ENCODE results near the gene E4F1.
"Not testable (repeated sequence)": the region's sequence is repeated elsewhere in the genome, so short reads cannot be mapped to it uniquely, and the experiment has no call there.

Gene E4F1

DNA sequence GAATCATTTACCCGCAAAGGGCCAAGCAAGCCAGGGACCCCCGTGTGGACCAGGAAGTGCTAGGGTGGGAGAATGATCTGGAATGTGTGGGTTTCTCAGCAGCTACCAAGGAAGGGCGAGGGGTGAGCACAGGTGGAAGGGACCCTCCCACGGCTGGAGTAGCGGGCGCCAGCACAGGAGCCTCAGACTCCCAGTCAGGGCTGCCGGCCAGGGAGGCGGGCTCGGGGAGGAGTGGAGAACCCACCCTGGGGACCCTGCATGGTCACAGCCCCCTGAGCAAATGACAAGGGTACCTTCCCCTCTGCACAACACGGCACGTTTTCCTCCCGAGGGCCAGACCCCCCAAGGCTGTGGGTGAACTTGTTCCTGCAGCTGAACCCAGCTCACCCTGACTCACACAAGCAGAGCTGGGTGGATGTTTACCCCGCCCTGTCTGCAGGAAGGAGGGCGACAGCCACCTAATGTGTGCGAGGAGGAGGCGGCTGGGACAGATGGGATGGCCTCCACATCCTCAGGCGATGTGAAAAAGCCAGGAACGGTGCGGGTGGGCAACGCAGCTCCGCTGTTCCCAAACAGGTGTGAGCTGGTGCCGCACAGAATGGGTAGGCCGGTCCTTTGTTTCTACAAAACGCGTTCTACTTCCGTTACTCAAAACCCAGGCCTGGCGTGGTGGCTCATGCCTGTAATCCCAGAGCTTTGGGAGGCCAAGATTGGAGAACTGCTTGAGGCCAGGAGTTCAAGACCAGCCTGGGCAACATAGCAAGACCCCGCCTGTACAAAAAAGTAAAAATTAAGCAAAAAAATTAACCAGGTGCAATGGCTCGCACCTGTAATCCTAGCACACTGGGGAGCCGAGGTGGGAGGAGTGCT is 21.8 kb downstream of the E4F1 start:
- no peak for DNase-seq (ENCODE audit: low read depth)

DNA sequence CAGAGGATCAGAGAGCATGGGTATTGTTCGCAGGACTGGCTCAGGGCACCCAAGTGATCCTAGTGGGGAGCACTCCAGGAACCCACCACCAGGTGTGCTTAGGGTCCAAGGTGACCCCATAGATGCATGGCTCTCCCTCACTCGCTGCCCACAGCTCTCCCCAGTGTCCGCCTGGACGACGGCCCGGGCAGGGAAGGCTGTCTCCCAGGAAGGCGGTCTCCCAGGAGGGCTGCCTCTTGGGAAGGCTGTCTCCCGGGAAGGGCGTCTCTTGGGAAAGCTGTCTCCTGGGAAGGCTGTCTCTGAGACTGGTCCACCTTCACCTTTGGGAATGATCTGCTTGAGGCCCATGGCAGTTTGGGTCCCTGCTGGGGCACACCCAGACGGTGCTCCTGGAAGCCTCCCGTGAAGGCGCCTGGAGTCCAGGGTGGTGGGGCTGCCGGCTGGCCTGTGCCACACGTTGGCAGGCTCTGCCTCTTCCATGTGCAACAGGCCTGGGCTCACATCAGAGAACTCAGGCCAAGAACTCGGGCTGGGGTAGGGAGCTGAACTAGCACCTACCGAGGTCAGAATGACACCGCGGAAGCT is 23.0 kb downstream of the E4F1 start:
- DNase-seq (ENCODE audit: low read depth) = no peak

DNA sequence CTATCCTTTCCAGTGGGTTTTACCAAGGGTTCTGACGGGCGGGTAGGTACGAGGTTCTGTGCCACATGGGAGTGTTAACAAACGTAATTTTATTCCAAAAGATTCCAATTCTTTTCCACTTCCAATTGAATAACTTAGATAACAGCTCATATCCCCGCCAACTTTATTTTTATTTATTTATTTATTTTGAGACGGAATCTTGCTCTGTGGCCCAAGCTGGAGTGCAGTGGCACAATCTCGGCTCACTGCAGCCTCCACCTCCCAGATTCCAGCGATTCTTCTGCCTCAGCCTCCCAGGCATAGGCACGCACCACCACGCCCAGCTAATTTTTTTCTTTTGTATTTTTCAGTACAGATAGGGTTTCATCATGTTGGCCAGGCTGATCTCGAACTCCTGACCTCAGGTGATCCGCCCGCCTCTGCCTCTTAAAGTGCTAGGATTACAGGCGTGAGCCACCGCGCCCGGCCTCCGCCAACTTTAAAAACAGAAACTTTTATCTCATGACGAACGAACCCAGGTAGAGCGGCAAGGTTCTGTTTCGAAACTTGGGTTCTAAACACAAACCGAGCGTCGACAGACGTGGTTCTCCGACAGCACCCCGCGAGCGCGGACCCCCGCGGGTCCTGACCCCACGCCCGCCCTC is 27.4 kb downstream of the E4F1 start:
- no peak for DNase-seq (ENCODE audit: low read depth)

DNA sequence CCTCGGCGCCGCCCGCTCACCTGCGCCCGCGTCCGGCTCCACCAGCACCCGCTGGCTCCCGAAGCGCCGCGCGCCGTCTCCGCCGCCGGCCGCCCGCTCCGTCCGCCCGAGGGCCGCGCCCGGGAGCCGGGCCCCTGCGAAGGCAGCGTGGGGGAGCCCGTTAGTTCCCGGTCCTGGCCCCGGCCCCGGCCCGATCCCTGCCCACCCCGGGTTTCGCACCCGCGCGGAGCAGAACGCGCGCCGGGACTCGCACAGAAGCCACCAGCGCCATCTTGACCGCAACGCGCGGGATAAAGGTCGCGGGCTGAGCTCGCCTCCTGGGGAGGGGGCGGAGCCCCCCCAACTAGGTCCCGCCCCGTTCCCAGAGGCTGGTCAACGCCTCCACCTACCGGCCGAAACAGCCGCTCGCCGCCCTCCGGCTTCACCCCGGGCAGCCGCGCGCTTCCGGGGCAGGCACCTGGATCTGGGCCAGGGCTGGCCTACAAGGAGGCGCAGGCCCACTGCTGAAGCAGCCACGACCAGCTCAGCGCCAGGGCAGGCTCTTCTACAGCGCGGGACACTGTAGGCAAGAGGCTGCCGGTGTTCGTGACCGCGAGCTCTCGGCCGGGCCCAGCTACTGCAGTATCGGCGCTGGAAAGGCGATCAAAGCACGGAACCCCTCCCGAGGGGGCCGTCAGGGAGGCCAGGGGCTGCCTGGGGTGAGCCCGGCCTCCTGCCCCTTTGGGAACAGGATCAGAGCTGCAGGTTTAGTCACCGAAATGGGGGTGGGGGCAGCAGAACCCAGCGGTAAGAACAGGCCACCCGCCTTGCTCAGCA is 28.1 kb downstream of the E4F1 start, which contains the start of gene ECI1:
Gene ECI1 (minus strand): TSS at position 292 of the 816 bp plus-strand sequence. CDS start 21 bp downstream, at position 271.
- DNase-seq (ENCODE audit: low read depth) = peak; percentile 76

DNA sequence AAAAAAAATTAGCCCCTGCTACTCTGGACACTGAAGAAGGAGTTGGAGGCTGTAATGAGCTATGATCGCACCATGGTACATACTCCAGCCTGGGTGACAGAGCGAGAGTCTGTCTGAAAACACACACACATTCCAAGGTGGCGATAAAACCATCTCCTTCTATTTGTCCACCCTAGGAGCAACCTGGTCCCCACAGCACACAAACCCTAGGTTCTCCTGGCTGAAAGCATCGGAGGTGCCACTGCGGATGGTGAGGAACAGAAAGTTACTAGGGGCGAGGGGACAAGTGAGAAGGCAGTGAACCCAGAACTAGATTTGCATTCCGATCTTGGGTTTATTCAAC is 29.4 kb downstream of the E4F1 start:
- DNase-seq (ENCODE audit: low read depth) = no peak

DNA sequence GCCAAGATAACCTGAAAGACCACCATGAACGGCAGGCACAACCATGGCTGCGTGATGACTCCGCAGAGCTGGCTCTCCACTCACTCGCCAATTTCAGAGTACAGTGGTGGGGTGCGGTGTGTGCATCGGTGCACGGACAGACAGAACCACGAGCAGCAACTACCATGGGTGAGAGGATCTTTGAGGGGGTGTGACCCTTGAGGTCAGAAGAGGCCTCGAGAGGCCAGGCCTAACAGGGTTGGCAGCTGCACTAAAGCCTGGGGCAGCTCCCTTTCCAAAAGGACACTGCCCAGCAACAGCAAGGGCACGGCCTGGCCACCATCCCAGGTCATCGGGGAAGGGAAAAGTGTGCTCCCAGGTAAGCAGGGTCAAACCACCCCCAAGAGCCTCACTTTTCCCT is 29.9 kb downstream of the E4F1 start:
- no peak for DNase-seq (ENCODE audit: low read depth)

DNA sequence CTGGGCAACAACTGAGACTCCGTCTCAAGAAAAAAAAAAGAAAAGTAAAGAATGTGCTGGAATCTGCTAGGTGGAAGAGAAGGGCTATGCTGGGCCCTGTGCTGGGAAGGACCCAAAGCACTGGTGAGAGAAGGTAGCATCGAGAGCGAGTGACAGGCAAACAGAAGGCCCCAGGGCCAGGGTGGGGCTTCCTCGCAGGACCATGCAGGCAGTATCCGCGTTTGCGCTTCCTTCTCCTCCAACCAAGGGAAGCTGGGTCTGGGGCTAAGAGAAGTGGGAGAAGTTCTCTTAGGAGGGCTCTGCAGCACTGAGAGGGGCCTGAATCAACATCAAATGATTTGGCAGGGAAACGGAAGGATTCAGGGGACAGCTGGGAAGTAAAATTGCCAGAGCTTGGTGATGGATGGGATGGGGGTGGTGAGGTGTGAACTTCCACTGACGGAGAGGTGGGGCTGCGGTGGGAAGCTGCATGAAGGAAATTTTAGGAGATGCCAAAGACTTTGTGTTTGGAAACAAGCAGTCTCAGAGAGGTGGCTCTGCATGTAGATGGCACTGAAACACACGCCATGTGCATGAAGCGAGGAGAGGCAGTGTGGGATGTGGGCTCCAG is 33.2 kb downstream of the E4F1 start:
- no peak for DNase-seq (ENCODE audit: low read depth)

DNA sequence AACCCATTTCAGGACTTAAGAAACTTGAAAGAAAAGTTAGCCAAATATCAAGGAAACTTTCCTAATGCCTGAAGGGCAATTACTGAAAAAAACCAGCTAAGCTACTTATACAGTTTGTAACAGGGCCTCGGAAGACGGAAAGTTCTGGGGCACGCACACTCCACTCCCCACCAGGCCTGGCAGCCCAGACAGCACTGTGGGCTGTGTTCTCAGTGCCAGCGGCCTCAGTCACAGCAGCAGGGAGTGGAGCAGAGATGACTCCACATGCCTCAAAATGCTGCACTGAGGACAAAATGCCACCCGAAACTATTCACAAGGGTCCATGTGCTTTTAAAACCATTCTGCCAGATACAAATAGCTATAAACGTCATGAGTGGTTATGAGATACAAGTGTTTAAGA is 34.3 kb downstream of the E4F1 start:
- no peak for DNase-seq (ENCODE audit: low read depth)

DNA sequence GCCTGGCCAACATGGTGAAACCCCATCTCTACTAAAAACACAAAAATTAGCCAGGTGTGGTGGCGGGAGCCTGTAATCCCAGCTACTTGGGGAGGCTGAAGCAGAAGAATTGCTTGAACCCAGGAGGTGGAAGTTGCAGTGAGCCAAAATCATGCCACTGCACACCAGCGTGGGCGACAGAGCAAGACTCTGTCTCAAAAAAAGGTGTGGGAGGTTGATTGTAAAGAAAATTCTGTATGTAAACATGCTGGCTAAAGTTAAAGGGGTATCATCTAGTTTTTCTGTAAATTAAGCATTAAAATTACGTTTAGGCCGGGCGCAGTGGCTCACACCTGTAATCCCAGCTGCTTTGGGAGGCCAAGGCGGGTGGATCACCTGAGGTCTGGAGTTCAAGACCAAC is 35.1 kb downstream of the E4F1 start:
- not testable (repeated sequence) for DNase-seq (ENCODE audit: low read depth)

DNA sequence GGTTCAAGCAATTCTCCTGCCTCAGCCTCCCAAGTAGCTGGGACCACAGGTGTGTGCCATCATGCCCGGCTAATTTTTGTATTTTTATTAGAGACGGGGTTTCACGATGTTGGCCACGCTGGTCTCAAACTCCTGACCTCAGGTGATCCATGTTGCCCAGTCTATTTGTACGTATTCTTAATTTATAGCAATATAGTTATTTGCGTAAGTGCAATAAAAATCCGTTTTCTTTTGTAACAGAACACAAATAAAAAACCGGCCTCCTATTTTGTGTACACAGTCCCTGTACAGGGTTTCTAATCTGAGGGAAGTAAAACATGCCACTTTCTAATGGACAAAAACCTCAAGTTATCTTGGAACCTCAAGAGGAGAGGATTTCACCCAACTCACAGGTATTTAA is 36.9 kb downstream of the E4F1 start:
- DNase-seq (ENCODE audit: low read depth) = no peak

DNA sequence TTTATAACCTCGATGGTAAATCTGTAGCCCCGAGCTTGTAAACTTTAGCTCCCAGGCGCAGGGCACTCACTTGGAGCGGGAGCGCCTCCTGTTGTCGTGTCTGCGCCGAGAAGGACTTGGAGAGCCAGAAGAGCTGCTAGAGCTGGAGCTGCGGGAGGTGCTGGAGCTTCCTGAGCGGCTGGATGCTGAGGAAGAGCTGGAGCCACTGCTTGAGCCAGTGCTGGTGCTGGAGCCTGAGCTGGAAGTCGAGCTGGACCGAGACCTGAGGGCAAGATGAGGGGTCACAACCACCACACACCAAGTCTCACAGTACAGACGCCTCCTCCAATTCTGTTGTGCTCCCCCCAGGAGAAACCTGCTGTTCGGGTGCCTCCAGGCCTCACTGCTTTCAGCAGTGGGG is 39.6 kb downstream of the E4F1 start:
- not testable (repeated sequence) for DNase-seq (ENCODE audit: low read depth)

DNA sequence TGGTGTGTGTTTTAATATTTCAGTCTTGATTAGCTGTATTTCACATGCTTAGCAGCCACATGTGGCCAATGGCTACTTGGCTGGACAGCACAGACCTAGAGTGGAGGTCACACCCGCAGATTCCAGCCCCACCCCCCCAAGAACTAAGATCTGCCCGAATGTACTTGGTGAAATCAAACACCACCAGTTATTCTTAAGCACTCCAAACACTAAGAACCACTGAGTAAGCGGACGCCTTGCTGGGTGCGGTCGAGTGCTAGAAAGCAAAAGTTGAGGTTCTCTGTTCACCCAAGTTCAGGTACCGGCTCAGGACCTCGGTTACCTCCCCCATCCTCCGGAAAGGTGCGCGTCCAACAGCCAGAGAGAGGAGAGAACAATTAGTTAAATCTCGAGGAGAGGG is 43.5 kb downstream of the E4F1 start:
- DNase-seq (ENCODE audit: low read depth) = not testable (repeated sequence)

DNA sequence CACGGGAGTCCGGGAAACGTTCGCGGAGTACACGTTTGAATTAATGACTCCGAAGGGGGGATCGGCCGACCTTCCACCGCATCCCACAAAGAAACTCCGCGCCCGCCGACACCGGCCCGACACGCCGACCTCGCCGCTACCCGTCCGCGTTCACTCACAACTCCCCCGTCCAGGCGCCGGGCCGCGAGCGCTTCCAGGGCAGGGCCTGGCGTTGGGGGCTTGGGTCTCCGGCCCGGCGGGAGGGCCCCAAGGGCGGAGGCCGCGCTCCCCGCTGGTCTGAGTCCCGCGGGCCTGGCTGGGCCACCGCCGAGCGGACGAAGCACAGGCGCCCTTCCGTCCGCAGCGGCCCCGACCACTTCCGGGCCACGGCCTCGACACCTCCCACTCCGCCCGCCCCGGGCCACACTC is 44.1 kb downstream of the E4F1 start:
- DNase-seq (ENCODE audit: low read depth) = not testable (repeated sequence)

DNA sequence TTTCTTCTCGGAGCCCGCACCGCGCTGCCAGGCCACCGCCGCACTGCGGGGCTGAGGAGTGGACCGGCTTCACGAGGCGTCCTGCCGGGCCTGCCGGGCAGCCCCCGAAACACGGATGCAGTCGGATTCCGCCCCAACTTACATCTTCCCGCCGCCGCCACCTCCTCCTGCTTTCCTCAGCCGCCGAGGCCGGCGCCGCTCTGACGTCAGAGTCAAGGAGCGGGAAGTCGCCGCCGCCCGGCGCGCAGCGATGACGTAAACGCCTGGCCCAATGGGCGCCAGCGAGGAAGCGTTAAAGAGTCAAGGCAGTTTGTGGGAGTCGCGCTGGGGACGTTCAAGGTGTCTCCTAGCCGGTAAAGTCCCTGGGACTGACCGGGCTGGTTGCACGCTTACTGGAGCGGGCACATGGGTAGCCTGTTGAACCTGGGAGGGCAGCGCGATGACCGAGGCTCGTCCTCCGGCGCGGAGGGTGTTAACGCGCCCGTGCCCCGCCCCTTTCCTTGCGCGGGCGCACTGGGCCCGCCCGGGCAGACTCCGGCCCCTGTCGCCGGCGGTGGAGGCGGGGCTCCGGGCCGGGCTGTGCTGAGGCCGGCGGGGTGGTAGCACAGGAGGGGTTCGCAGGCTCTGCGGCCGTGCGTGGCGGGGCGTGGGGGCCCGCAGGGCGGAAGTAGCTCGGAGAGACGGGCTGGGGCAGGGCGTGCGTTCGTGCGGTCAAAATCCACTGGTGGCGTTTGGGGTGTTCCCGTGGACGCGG is 44.7 kb downstream of the E4F1 start, which contains the start of gene RNPS1:
Gene RNPS1 (minus strand): TSS at position 214 of the 754 bp plus-strand sequence. CDS start 3,483 bp downstream, outside the sequence.
- DNase-seq (ENCODE audit: low read depth) = peak; percentile 87

DNA sequence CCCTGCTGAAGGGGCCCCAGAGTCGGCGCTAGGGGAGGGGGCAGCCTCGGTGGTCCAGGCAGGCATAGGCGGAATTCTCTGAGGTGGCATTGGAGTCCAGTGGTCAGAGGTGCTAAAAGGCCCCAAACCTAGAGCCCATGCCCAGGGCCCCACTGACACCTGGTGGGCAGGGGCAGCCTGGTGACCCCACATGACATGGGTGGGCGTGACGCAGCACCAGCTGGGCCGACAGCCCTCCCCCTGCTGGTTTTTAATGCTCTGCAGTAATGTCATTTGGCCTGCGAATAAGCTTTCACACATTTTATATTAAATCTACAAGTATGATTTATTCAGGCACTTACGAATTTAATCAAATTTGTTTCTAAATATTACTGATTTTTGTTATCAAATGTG is 46.7 kb downstream of the E4F1 start:
- DNase-seq (ENCODE audit: low read depth) = no peak

DNA sequence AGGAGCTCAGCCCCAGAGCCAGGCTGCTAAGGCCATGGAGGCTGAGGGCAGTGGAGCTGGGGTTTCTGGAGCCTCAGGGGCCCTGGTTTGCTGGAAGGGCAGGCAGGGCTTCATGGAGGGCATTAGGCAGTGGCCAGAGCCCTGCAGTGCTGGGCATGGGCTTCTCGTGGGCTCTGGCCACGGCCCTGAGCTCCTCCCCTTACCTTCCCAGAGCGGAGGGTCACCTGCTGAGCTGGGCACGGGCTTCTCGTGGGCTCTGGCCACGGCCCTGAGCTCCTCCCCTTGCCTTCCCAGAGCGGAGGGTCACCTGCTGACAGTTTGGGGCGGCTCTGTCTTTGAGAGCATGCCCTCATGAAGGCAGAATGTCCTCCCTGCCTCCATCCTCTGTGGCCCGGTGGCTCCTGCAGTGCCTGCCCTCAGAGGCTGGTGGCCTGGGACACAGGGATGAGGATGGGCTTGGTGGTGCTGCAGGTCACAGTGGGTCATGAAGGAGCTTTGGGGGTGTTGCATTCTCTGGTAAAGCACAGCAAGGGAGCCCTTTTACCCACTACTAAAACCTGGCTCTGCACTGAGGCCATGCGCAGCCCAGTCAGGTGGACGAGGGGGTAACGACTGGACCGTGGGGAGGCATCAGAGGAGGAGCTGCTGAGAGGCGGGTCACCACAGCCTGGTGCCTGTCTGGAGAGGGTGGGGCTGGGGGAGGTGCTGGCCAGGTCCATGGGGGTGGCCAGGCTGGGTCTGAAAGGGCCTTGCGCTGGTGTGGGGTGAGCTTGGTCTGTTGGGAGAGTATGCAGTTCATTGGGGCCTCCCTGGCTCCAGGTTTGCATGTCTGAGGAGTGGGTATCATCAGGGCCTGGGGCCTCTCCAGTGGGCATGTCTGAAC is 47.4 kb downstream of the E4F1 start:
- no peak for DNase-seq (ENCODE audit: low read depth)

DNA sequence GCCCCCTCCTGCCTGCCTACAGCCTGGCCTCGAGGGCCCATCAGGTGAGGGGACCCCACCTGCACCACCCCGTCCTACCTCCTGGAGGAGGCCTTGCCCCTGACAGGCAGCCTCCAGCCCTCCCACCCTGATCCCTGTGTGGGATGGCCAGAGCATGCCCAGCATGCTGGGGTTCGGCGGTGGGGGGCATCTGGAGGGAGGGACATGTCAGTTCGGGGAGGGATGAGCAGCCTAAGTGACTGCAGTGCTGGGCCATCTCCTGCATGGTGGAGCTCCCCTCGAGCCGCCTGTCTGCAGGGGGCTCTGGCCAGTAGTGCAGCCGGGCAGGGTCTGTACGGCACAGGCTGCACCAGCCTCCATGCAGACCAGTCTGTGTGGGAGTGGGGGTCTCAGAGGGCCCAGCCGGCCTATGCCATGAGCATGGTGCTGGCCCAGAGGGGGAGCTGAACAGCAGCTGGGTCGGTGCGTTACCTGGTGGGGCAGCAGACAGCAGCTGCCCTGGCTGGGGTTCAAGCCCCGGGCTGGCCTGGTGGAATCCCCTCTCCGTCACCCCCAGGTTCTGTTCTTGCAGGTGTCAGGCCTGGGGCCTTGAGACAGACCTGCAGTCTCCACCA is 48.6 kb downstream of the E4F1 start:
- no peak for DNase-seq (ENCODE audit: low read depth)

DNA sequence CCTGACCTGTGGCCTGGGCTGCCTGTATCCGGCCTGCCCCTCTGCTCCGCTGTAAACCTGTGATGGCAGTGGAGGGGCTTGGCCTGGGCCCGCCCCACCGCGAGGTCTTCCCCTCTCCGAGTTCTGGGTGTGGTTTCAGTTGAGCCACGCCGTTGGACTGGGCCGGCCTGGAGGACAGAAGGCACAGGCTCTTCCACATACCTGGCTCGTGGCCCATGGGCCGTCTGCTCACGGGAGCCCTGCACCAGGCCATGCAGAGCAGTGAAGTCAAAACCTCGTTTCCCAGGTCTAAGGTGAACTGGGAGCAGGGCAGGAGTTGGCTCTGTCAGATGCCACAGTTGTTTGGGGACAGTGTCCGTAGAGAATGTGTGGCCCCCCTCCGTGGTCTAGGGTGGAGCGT is 50.1 kb downstream of the E4F1 start:
- no peak for DNase-seq (ENCODE audit: low read depth)

DNA sequence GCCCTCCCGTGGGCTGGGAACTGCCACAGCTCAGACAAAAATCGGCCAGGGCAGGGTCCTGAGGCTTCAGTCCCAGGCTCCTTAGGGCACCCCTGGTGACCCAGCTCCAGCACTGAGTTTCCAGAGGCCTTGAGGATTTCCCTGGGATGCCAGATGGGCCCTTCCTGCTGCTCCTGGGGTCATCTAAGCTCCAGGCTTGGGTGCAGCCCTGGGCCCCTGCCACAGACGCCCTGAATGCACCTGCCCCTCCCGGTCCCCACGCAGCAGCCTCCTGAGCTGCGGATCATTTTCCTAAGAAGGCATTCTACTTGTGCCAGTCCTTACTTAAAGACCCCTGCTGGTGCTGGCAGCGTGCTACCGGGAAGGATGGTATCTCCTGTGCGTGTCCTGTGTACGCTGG is 50.5 kb downstream of the E4F1 start:
- DNase-seq (ENCODE audit: low read depth) = no peak

All from CMK (cell line).